Measurements from ENCODE around the gene ZNF536.

DNA sequence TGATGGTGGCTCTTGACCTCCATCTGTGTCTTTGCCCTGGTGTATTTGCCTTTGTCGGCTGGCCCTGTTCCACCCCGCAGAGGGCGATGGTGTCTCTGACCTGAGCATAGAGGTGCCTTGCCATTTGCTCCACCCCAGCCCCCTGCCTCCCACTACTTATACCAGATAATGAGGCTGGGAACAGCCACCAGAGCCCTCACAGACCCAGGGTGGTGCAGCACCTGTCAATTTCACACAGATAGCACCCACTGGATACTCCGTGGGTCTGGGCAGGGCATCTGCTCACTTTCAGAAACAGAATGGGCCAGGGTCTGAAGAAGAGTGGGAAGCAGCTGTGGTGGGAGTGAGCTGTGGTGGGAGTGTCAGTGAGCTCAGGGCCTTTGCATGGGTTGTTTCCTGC lies 4.1 kb downstream of the ZNF536 start:
- TF ChIP-seq POLR2A (IDR thresholded peaks at IDR 0.05) = no peak
- TF ChIP-seq, protein P1, sequence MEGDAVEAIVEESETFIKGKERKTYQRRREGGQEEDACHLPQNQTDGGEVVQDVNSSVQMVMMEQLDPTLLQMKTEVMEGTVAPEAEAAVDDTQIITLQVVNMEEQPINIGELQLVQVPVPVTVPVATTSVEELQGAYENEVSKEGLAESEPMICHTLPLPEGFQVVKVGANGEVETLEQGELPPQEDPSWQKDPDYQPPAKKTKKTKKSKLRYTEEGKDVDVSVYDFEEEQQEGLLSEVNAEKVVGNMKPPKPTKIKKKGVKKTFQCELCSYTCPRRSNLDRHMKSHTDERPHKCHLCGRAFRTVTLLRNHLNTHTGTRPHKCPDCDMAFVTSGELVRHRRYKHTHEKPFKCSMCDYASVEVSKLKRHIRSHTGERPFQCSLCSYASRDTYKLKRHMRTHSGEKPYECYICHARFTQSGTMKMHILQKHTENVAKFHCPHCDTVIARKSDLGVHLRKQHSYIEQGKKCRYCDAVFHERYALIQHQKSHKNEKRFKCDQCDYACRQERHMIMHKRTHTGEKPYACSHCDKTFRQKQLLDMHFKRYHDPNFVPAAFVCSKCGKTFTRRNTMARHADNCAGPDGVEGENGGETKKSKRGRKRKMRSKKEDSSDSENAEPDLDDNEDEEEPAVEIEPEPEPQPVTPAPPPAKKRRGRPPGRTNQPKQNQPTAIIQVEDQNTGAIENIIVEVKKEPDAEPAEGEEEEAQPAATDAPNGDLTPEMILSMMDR (IDR thresholded peaks at IDR 0.05) = no peak
